ENCODE data around the gene SMC2. TPM values are rescaled to one million over a fixed set of nuclear protein-coding genes. Genes with fewer than 3 reads are reported as not detected.

SMC2 gene
- total RNA-seq, 1 experiment from 2014 or later = 24.4 TPM

DNA sequence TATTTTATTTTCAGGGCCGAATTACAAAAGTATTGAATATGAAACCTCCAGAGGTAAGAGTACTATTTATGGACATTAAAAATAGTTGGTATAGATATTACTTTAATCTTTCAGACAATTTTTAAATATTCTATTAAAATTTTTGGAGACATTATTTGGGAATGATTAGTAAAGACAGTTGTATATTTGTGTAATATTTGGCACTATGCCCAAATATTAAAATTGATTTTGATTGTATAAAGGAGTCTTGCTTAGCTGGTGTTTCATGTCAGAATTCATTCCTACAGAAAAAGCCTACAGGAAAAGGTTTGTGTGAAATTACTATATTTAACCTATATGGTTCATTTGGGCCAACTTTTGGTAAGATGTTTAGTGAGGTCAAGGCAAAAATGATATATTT is 5.5 kb downstream of the SMC2 start:
- no TSS peak for BruUV-seq (replicated peaks)
- H3K27me3 Mint-ChIP-seq (ENCODE audit: unreplicated experiment) = no peaks in the 10 kb centered on the region
- no peaks in the 10 kb centered on the region for H3K9me3 Mint-ChIP-seq (ENCODE audit: low read depth, unreplicated experiment)
- intact Hi-C loops (cut with micrococcal nuclease; ENCODE audit: unreplicated experiment) = no loop called here
- peaks cover 10% of the 10 kb centered on the region for H3K36me3 Mint-ChIP-seq (ENCODE audit: insufficient read depth, unreplicated experiment)
- CTCF ChIA-PET = no interaction called here
- no peak for DNase-seq
- no peak overlapping the region for H3K4me3 Mint-ChIP-seq (ENCODE audit: low read depth, unreplicated experiment)
- H3K27ac Mint-ChIP-seq (ENCODE audit: unreplicated experiment) = no peak overlapping the region
- no peaks in the 10 kb centered on the region for H3K4me1 Mint-ChIP-seq (ENCODE audit: low read depth, unreplicated experiment)
- TF ChIP-seq, protein P1, sequence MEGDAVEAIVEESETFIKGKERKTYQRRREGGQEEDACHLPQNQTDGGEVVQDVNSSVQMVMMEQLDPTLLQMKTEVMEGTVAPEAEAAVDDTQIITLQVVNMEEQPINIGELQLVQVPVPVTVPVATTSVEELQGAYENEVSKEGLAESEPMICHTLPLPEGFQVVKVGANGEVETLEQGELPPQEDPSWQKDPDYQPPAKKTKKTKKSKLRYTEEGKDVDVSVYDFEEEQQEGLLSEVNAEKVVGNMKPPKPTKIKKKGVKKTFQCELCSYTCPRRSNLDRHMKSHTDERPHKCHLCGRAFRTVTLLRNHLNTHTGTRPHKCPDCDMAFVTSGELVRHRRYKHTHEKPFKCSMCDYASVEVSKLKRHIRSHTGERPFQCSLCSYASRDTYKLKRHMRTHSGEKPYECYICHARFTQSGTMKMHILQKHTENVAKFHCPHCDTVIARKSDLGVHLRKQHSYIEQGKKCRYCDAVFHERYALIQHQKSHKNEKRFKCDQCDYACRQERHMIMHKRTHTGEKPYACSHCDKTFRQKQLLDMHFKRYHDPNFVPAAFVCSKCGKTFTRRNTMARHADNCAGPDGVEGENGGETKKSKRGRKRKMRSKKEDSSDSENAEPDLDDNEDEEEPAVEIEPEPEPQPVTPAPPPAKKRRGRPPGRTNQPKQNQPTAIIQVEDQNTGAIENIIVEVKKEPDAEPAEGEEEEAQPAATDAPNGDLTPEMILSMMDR (IDR thresholded peaks at IDR 0.05; ENCODE audit: unreplicated experiment) = no peak

DNA sequence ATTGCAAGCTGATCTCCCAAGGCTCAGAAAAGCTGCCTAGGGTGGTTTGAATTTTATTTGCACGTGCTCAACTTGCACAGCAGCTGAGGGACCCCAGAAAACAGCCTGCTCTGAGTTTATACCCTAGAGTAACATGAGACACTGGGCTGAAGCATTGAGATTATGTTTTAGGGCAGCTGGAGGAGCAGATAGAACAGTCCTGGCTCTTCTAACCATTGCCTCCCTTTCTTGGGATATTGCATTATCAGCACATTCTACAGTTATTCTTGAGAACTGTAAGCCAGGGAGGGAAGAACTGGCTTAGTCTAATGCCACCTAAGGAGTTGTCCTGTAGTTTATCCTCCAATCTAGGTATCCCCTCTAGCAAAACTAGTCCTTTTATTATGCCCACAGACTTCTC is 10.3 kb downstream of the SMC2 start:
- DNase-seq = no peak
- no peaks in the 10 kb centered on the region for H3K9me3 Mint-ChIP-seq (ENCODE audit: low read depth, unreplicated experiment)
- H3K36me3 Mint-ChIP-seq (ENCODE audit: insufficient read depth, unreplicated experiment) = peaks cover 4% of the 10 kb centered on the region
- no peak overlapping the region for H3K27ac Mint-ChIP-seq (ENCODE audit: unreplicated experiment)
- CTCF ChIA-PET = no interaction called here
- intact Hi-C loops (cut with micrococcal nuclease; ENCODE audit: unreplicated experiment) = no loop called here
- no peaks in the 10 kb centered on the region for H3K4me1 Mint-ChIP-seq (ENCODE audit: low read depth, unreplicated experiment)
- BruUV-seq (replicated peaks) = no TSS peak
- TF ChIP-seq, protein P1 (IDR thresholded peaks at IDR 0.05; ENCODE audit: unreplicated experiment) = no peak
- no peaks in the 10 kb centered on the region for H3K27me3 Mint-ChIP-seq (ENCODE audit: unreplicated experiment)
- no peak overlapping the region for H3K4me3 Mint-ChIP-seq (ENCODE audit: low read depth, unreplicated experiment)

DNA sequence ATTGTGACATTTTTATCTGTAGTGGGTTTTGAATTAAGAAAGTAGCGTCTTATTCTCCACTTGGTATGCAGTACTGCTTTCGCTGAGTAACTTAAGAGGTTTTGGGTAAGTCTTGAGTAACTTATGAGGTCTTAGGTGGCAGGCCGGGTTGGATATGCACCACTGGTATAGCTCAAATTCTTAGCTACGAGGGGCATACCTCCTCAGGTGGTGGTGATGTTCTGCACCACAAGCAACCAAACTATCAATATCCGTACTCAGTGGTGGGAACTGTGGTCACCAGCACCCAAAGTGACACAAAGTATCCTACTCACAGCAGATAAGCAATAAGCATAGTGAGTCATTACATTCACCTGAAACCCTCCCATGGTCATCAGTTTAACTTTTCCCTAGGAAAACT is 13.7 kb downstream of the SMC2 start:
- peaks cover 4% of the 10 kb centered on the region for H3K36me3 Mint-ChIP-seq (ENCODE audit: insufficient read depth, unreplicated experiment)
- no peak overlapping the region for H3K4me3 Mint-ChIP-seq (ENCODE audit: low read depth, unreplicated experiment)
- CTCF ChIA-PET = no interaction called here
- no peak for DNase-seq
- H3K4me1 Mint-ChIP-seq (ENCODE audit: low read depth, unreplicated experiment) = no peaks in the 10 kb centered on the region
- BruUV-seq (replicated peaks) = no TSS peak
- intact Hi-C loops (cut with micrococcal nuclease; ENCODE audit: unreplicated experiment) = no loop called here
- H3K27ac Mint-ChIP-seq (ENCODE audit: unreplicated experiment) = no peak overlapping the region
- no peaks in the 10 kb centered on the region for H3K9me3 Mint-ChIP-seq (ENCODE audit: low read depth, unreplicated experiment)
- H3K27me3 Mint-ChIP-seq (ENCODE audit: unreplicated experiment) = no peaks in the 10 kb centered on the region
- TF ChIP-seq, protein P1 (IDR thresholded peaks at IDR 0.05; ENCODE audit: unreplicated experiment) = no peak

DNA sequence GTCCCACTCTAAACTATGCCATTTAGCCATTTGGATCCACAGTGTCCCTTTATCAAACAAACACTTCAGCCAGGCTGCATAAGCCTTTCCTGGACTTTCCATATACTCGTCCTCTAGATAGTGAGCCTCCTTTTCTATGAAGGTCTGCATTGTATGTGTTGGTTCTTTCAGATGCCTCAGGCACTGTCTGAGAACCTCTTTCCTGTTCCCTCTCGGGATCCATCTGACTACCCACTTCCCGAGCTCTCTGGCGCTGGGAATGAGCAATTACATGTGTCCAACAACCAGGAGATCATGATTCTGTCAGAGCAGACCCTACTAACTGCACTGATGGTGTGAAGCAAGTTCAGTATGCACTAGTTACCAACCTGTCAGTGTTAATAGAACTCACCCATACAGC is 14.2 kb downstream of the SMC2 start:
- Mint-ChIP-seq H3K27me3 (ENCODE audit: unreplicated experiment) (no peaks in the 10 kb centered on the region), H3K9me3 (ENCODE audit: low read depth, unreplicated experiment) (no peaks in the 10 kb centered on the region), H3K27ac (ENCODE audit: unreplicated experiment) (no peak overlapping the region), H3K36me3 (ENCODE audit: insufficient read depth, unreplicated experiment) (peaks cover 8% of the 10 kb centered on the region), H3K4me1 (ENCODE audit: low read depth, unreplicated experiment) (no peaks in the 10 kb centered on the region), H3K4me3 (ENCODE audit: low read depth, unreplicated experiment) (no peak overlapping the region)
- intact Hi-C loops (cut with micrococcal nuclease; ENCODE audit: unreplicated experiment) = no loop called here
- TF ChIP-seq, protein P1 (IDR thresholded peaks at IDR 0.05; ENCODE audit: unreplicated experiment) = no peak
- no peak for DNase-seq
- CTCF ChIA-PET = no interaction called here
- no TSS peak for BruUV-seq (replicated peaks)

DNA sequence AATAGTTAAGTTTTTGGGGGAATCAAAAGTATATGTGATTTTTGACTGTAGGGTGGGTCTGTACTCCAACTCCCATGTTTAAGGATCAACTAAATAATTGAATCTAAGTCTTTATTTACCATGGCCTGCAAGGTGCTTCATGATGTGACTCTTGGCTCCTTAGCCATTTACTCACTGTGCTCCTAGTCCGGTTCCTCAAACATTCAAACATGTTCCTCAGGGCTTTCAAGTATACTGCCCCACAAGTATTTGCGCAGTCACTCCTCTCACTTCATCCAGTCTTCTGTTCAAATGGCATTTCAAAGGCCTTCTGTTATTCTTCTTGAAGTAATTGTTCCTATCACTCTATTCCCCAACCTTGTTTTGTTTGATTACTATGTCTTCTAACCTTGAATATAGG is 16.4 kb downstream of the SMC2 start:
- no TSS peak for BruUV-seq (replicated peaks)
- Mint-ChIP-seq H3K27ac (ENCODE audit: unreplicated experiment) (no peak overlapping the region), H3K27me3 (ENCODE audit: unreplicated experiment) (no peaks in the 10 kb centered on the region), H3K4me3 (ENCODE audit: low read depth, unreplicated experiment) (no peak overlapping the region), H3K36me3 (ENCODE audit: insufficient read depth, unreplicated experiment) (peaks cover 9% of the 10 kb centered on the region), H3K4me1 (ENCODE audit: low read depth, unreplicated experiment) (no peaks in the 10 kb centered on the region), H3K9me3 (ENCODE audit: low read depth, unreplicated experiment) (no peaks in the 10 kb centered on the region)
- CTCF ChIA-PET = no interaction called here
- DNase-seq = no peak
- intact Hi-C loops (cut with micrococcal nuclease; ENCODE audit: unreplicated experiment) = no loop called here
- TF ChIP-seq, protein P1 (IDR thresholded peaks at IDR 0.05; ENCODE audit: unreplicated experiment) = no peak
